Heart left ventricle (tissue), 13 donors: ENCODE results near the gene IDH3G.

Experiments
- POLR2A ChIP-seq, 2 donors: fragments of 450-650 bp; IDR thresholded peaks; one replicate each; pipeline ENCODE4 v1.6.1; 2017; ENCODE audit warnings: antibody characterized with exemption in 2 of 2, mild to moderate bottlenecking in 2 of 2, moderate library complexity in 2 of 2
- TF ChIP-seq, protein P1 (sequence below), 12 donors: fragments of 200-600 bp; sonication (generic) in 4 of 12; IDR thresholded peaks; one replicate each; pipeline versions ENCODE4 v1.5.0 to v1.8.0; 2018 to 2022; ENCODE audit warnings: antibody characterized with exemption in 12 of 12, mild to moderate bottlenecking in 5 of 12
- donor health status: ischemic (EF 13 %, LVEDD 7.1; RV severe dilation, severe dysfunction).
- donor health status: DM: no; HTN: yes; CAD: no.
- donor health status: DM: no; HTN: no; CAD: no.
- donor health status: ischemic (EF 25% LVEDD 6.9; RV normal size, moderate dysfunction).
- donor health status: ischemic (EF 25% LVEDD 5.7; RV mildly dilated, moderate dysfunction).
- donor health status: ischemic (EF 35%, LVEDD 5.7; RV mildly dilated, moderate dysfunction).
- donor health status: nonischemic (EF 11% LVEDD 7.7; RV severe dilation, severe dysfunction).
- donor health status: DM: yes; HTN: yes; CAD: no.
- donor health status: PGD.
- donor health status: ischemic (EF 29% LVEDD 5.4; RV normal size, mild dysfunction).
- donor health status: nonischemic (EF 23%, LVEDD 6.1; RV moderate dilation, normal function).

DNA sequence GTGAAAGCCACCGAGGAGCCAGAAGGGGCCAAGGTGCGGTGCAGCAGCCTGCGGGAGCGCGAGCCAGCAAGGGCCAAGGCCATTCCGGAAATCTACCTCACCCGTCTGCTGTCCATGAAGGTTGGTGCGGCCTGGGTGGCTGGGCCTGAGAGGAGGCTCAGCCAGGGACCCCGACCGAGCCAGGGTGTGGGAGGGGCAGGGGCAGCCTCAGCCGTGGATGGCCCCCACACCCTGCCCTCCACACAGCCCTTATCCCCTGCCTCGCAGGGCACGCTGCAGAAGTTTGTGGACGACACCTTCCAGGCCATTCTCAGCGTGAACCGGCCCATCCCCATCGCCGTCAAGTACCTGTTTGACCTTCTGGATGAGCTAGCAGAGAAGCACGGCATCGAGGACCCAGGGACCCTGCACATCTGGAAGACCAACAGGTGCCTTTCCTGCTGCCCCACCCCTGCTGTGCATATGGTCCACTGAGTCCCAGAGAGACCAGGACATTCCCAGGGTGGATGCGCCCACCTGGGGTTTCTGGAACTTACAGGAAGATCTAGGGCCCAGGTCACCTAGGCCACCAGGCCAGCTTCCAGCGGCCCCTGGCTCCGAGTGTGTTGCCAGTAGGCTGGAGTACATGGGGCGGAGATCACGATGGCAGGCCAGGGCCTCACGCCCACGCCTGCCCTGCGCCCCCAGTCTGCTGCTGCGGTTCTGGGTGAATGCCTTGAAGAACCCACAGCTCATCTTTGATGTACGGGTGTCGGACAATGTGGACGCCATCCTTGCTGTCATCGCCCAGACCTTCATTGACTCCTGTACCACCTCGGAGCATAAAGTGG, 16.7 kb downstream of the IDH3G start:
- TF ChIP-seq, protein P1, sequence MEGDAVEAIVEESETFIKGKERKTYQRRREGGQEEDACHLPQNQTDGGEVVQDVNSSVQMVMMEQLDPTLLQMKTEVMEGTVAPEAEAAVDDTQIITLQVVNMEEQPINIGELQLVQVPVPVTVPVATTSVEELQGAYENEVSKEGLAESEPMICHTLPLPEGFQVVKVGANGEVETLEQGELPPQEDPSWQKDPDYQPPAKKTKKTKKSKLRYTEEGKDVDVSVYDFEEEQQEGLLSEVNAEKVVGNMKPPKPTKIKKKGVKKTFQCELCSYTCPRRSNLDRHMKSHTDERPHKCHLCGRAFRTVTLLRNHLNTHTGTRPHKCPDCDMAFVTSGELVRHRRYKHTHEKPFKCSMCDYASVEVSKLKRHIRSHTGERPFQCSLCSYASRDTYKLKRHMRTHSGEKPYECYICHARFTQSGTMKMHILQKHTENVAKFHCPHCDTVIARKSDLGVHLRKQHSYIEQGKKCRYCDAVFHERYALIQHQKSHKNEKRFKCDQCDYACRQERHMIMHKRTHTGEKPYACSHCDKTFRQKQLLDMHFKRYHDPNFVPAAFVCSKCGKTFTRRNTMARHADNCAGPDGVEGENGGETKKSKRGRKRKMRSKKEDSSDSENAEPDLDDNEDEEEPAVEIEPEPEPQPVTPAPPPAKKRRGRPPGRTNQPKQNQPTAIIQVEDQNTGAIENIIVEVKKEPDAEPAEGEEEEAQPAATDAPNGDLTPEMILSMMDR (IDR thresholded peaks at IDR 0.05), result no peak
- no peak for TF ChIP-seq POLR2A (IDR thresholded peaks at IDR 0.05)
